CD14-positive monocyte (primary cell): ENCODE data around the gene HOXB4. TPM values are rescaled to one million over a fixed set of nuclear protein-coding genes. Genes with fewer than 3 reads are reported as not detected.

Source experiments
- DNase-seq, 3 donors: peaks; one replicate each; pipeline ENCODE4 v3.0.0-alpha.2; 2011 to 2022
- H2AFZ ChIP-seq: 2 replicates; pipeline ENCODE4 v1.6.0; 2012; ENCODE audit warnings: mild to moderate bottlenecking, low read depth, low read length, inconsistent platforms; ENCODE audit not compliant: insufficient read depth, poor library complexity, severe bottlenecking
- H3K27ac ChIP-seq, 2 donors: 1 replicate in 1 of 2; 2 replicates in 1 of 2; pipeline ENCODE4 v1.5.1; 2012 to 2013; ENCODE audit warnings: low read length in 2 of 2, control low read depth in 1 of 2, inconsistent platforms in 1 of 2, low read depth in 1 of 2, mild to moderate bottlenecking in 1 of 2
- H3K27me3 ChIP-seq, 2 donors: one replicate each; pipeline versions ENCODE4 v1.6.0 to v1.6.1; 2011 to 2013; ENCODE audit warnings: low read length in 2 of 2; ENCODE audit not compliant: control insufficient read depth in 2 of 2, insufficient read depth in 2 of 2
- H3K36me3 ChIP-seq, 2 donors: replicated peaks in 1 of 2; 1 replicate in 1 of 2; 2 replicates in 1 of 2; pipeline versions ENCODE4 v1.5.1 to v1.6.1; 2012 to 2013; ENCODE audit warnings: low read length in 2 of 2, control low read depth in 1 of 2, inconsistent platforms in 1 of 2, mild to moderate bottlenecking in 1 of 2; ENCODE audit not compliant: insufficient read depth in 2 of 2, control insufficient read depth in 1 of 2
- H3K4me1 ChIP-seq, 2 donors: 1 replicate in 1 of 2; 2 replicates in 1 of 2; pipeline versions ENCODE4 v1.5.1 to v1.6.1; 2012 to 2013; ENCODE audit warnings: low read length in 2 of 2, control low read depth in 1 of 2, inconsistent platforms in 1 of 2, mild to moderate bottlenecking in 1 of 2, moderate library complexity in 1 of 2; ENCODE audit not compliant: insufficient read depth in 2 of 2, control insufficient read depth in 1 of 2
- H3K4me2 ChIP-seq: replicated peaks from 2 replicates; pipeline ENCODE3; 2012; ENCODE audit warnings: low read length, moderate library complexity, mild to moderate bottlenecking; ENCODE audit not compliant: poor library complexity, severe bottlenecking; ENCODE audit errors: extremely low read depth
- H3K4me3 ChIP-seq, 3 experiments: fragments of 200-600 bp in 1 of 3; sonication (generic) in 1 of 3; replicated peaks in 1 of 3; 1 replicate in 2 of 3; 2 replicates in 1 of 3; pipeline ENCODE4 v1.5.1; 2011 to 2013; ENCODE audit warnings: low read length in 3 of 3, mild to moderate bottlenecking in 3 of 3, control low read depth in 2 of 3, low read depth in 2 of 3, inconsistent platforms in 1 of 3, moderate library complexity in 1 of 3
- H3K79me2 ChIP-seq: 2 replicates; pipeline ENCODE4 v1.6.0; 2012; ENCODE audit warnings: mild to moderate bottlenecking, control low read depth, inconsistent platforms, low read length, moderate library complexity; ENCODE audit not compliant: insufficient read depth
- H3K9ac ChIP-seq: 2 replicates; pipeline ENCODE4 v1.6.0; 2017; ENCODE audit warnings: low read length, mild to moderate bottlenecking; ENCODE audit not compliant: insufficient read depth, poor library complexity, severe bottlenecking
- H3K9me3 ChIP-seq, 2 donors: replicated peaks in 1 of 2; 1 replicate in 1 of 2; 2 replicates in 1 of 2; pipeline versions ENCODE4 v1.5.1 to v1.6.1; 2012 to 2013; ENCODE audit warnings: low read length in 2 of 2, control low read depth in 1 of 2; ENCODE audit not compliant: control insufficient read depth in 1 of 2, insufficient read depth in 1 of 2
- H4K20me1 ChIP-seq: 2 replicates; pipeline ENCODE4 v1.6.0; 2012; ENCODE audit warnings: mild to moderate bottlenecking, low read length, control low read depth, moderate library complexity; ENCODE audit not compliant: insufficient read depth
- H3K27ac Mint-ChIP-seq, 7 donors: one replicate each; pipeline ENCODE4 v1.8.0; 2020; ENCODE audit warnings: mild to moderate bottlenecking in 7 of 7, mixed read lengths in 7 of 7, moderate library complexity in 6 of 7, inconsistent platforms in 2 of 7
- H3K27me3 Mint-ChIP-seq, 3 donors: one replicate each; pipeline ENCODE4 v1.8.0; 2021 to 2022; ENCODE audit warnings: low read depth in 3 of 3, mild to moderate bottlenecking in 3 of 3, mixed read lengths in 3 of 3, moderate library complexity in 3 of 3, inconsistent platforms in 1 of 3
- H3K36me3 Mint-ChIP-seq, 2 donors: one replicate each; pipeline ENCODE4 v1.8.0; 2020; ENCODE audit warnings: mixed read lengths in 2 of 2, inconsistent platforms in 1 of 2, mild to moderate bottlenecking in 1 of 2
- H3K4me1 Mint-ChIP-seq: one replicate; pipeline ENCODE4 v1.8.0; 2020; ENCODE audit warnings: mild to moderate bottlenecking, mixed read lengths
- H3K4me3 Mint-ChIP-seq, 2 donors: one replicate each; pipeline ENCODE4 v1.8.0; 2020; ENCODE audit warnings: mild to moderate bottlenecking in 2 of 2, mixed read lengths in 2 of 2, moderate library complexity in 1 of 2
- H3K9me3 Mint-ChIP-seq, 7 donors: one replicate each; pipeline ENCODE4 v1.8.0; 2020 to 2022; ENCODE audit warnings: mixed read lengths in 7 of 7, mild to moderate bottlenecking in 6 of 7, moderate library complexity in 6 of 7, inconsistent platforms in 2 of 7
- CTCF ChIP-seq: fragments of 200-600 bp; IDR thresholded peaks from one replicate; pipeline ENCODE4 v1.8.0; 2022; ENCODE audit warnings: antibody characterized with exemption, mild to moderate bottlenecking
- WGBS: methylation state at CpG from one replicate; pipeline ENCODE4 v1.1.5; 2013; ENCODE audit warnings: missing lambda C conversion rate; ENCODE audit not compliant: insufficient coverage; 5-methylcytosine and 5-hydroxymethylcytosine counted together
- intact Hi-C, 2 donors: fragments of 100-400 bp; cut with micrococcal nuclease; formaldehyde crosslinking; loops; one replicate each; pipeline versions ENCODE4 v1.15.0 to v1.15.1; 2023
- polyA plus RNA-seq, 3 donors: library from polyadenylated mRNA; depleted of rRNA in 1 of 3; unstranded in 2 of 3; stranded (reverse) in 1 of 3; fragments of 300-500 nt in 2 of 3; fragments of >200 nt in 1 of 3; fragmentation: Illumina TruSeq in 2 of 3; gene quantifications; 1 replicate in 2 of 3; 2 replicates in 1 of 3; pipeline ENCODE4 v1.2.3, GENCODE V29; 2012 to 2021

HOXB4 gene
- polyA plus RNA-seq, 3 donors: 0.16 TPM; not detected in 2

GRCh38 chr17:48609759-48610281, 31.7 kb upstream of the HOXB4 start:
- DNase-seq: no peak
- H3K36me3 ChIP-seq: no peaks in the 10 kb centered on the region
- H3K4me2 ChIP-seq: peak overlapping the region; percentile 99
- H3K9me3 ChIP-seq: peaks cover 5 to 40% of the 10 kb centered on the region in 2 donors
- H3K36me3 Mint-ChIP-seq: peaks cover 9 to 16% of the 10 kb centered on the region in 2 donors
- H3K79me2 ChIP-seq: no peaks in the 10 kb centered on the region
- peak overlapping the region in 1 of 3 experiments; percentile 78 for H3K4me3 ChIP-seq
- peaks cover 89 to 98% (median 95%) of the 10 kb centered on the region in 3 donors for H3K27me3 Mint-ChIP-seq
- peaks cover 57 to 98% of the 10 kb centered on the region in 2 donors for H3K27me3 ChIP-seq
- TF ChIP-seq CTCF: no peak
- H3K9me3 Mint-ChIP-seq: peaks cover 0 to 41% (median 27%) of the 10 kb centered on the region in 7 donors
- peaks cover 39% of the 10 kb centered on the region for H3K4me1 Mint-ChIP-seq
- no peak overlapping the region for H3K27ac Mint-ChIP-seq
- 0% methylated on average over 4 of the region's 15 CpGs for WGBS
- peak overlapping the region; percentile 27 for H3K9ac ChIP-seq
- peak overlapping the region; percentile 80 to 96 for H3K4me3 Mint-ChIP-seq
- intact Hi-C loops: no loop called here
- H3K4me1 ChIP-seq: peaks cover 36 to 43% of the 10 kb centered on the region in 2 donors
- peak overlapping the region; percentile 86 for H2AFZ ChIP-seq
- H4K20me1 ChIP-seq: no peaks in the 10 kb centered on the region
- H3K27ac ChIP-seq: no peak overlapping the region

- Mint-ChIP-seq H3K9me3 (peaks cover 0 to 43% (median 25%) of the 10 kb centered on the region in 7 donors), H3K36me3 (peaks cover 9 to 16% of the 10 kb centered on the region in 2 donors), H3K27ac (no peak overlapping the region), H3K4me3 (peak overlapping the region in 1 of 2 donors; percentile 96), H3K4me1 (peaks cover 40% of the 10 kb centered on the region), H3K27me3 (peaks cover 89 to 98% (median 95%) of the 10 kb centered on the region in 3 donors)
- H3K4me2 ChIP-seq: no peak overlapping the region
- peaks cover 57 to 98% of the 10 kb centered on the region in 2 donors for H3K27me3 ChIP-seq
- no peak for TF ChIP-seq CTCF
- no peak overlapping the region for H2AFZ ChIP-seq
- no peak overlapping the region for H3K4me3 ChIP-seq
- no peak overlapping the region for H3K27ac ChIP-seq
- peaks cover 5 to 37% of the 10 kb centered on the region in 2 donors for H3K9me3 ChIP-seq
- no peaks in the 10 kb centered on the region for H3K79me2 ChIP-seq
- no peaks in the 10 kb centered on the region for H4K20me1 ChIP-seq
- no peak for DNase-seq
- H3K9ac ChIP-seq: no peak overlapping the region
- no peaks in the 10 kb centered on the region for H3K36me3 ChIP-seq
- intact Hi-C loops: no loop called here
- peaks cover 32 to 39% of the 10 kb centered on the region in 2 donors for H3K4me1 ChIP-seq
Measured at GRCh38 chr17:48609033-48609432, 30.9 kb upstream of the HOXB4 start.
